HG03520 (cell line): Measurements from ENCODE around the gene RGL3.
"Not testable (repeated sequence)": the region's sequence is repeated elsewhere in the genome, so short reads cannot be mapped to it uniquely, and the experiment has no call there.

Source experiments
- ATAC-seq: cut with Tn5 transposase; IDR thresholded peaks from one replicate; pipeline ENCODE4 v1.9.1; 2021; ENCODE audit warnings: mild to moderate bottlenecking, moderate library complexity; ENCODE audit not compliant: unreplicated experiment

Gene RGL3, protein sequence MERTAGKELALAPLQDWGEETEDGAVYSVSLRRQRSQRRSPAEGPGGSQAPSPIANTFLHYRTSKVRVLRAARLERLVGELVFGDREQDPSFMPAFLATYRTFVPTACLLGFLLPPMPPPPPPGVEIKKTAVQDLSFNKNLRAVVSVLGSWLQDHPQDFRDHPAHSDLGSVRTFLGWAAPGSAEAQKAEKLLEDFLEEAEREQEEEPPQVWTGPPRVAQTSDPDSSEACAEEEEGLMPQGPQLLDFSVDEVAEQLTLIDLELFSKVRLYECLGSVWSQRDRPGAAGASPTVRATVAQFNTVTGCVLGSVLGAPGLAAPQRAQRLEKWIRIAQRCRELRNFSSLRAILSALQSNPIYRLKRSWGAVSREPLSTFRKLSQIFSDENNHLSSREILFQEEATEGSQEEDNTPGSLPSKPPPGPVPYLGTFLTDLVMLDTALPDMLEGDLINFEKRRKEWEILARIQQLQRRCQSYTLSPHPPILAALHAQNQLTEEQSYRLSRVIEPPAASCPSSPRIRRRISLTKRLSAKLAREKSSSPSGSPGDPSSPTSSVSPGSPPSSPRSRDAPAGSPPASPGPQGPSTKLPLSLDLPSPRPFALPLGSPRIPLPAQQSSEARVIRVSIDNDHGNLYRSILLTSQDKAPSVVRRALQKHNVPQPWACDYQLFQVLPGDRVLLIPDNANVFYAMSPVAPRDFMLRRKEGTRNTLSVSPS

DNA sequence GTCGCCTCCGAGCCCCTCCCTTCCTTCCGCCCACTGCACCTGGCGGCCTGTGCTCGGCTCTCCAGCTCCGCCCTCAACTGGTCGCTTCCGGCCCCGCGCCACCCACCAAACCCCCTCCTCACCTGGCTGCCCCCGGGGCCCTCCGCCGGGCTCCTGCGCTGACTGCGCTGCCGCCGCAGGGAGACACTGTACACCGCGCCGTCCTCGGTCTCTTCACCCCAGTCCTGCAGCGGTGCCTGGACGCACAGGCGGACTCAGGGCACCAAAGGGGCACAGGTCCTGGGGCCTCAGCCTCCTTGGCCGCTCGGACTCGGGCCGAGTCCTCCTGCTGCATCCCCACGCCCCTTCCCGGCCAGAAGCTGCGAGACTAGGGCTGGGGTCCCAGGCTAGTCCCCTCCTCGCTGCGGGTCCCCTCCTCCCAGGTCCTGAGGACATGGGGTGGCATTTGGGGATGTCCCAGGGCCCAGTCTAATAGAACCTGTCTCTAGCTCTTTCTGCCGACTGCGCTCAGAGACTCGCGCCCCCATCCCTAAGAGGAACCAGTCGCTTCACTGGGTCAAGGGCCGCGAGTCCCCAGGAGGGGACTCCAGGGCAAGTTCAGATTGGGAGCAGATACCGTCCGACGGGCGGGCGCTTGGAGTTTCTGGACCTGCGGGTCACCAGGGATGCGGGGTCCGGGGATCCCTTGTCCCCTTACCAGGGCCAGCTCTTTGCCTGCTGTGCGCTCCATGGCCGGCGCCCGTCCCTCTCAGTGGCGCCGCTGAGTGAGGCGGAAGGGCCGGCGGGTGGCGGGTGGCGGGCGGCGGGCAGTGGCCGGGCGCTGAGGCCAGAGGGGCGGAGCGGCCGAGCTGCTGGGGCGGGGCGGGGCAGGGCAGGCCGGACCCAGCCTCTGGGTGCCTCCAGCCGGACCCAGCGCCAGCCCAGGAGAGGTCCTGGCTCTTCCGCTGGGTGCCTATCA, at the start of gene RGL3:
Gene RGL3, minus strand, starts transcription at position 766 of the 958 bp plus-strand sequence. Its CDS starts 36 bp downstream, at position 730.
- no peak for ATAC-seq

GRCh38 chr19:11468266-11468845, 49.2 kb upstream of the RGL3 start:
- not testable (repeated sequence) for ATAC-seq

- ATAC-seq: no peak
Measured at GRCh38 chr19:11465600-11465999, 46.5 kb upstream of the RGL3 start.

GRCh38 chr19:11464333-11465265, 45.5 kb upstream of the RGL3 start:
- no peak for ATAC-seq

DNA sequence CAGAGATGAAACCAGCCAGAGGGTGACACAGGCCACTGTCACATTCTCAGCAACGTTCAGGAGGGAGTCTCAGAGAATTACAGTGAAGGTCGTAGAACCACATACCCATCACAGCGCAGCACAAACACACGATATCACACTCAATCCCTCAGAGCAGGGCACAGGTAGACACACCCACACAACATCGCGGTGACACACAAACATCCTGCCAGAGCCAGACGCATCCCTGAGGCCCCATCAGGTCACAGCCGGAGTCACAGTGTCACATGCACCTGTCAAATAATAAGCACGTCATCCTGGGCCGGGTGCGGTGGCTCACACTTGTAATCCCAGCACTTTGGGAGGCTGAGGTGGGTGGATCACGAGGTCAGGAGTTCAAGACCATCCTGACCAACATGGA, 44.3 kb upstream of the RGL3 start:
- ATAC-seq: no peak

GRCh38 chr19:11461453-11461852, 42.3 kb upstream of the RGL3 start:
- no peak for ATAC-seq

GRCh38 chr19:11460207-11460606, 41.1 kb upstream of the RGL3 start:
- ATAC-seq: no peak

GRCh38 chr19:11458912-11459311, 39.8 kb upstream of the RGL3 start:
- not testable (repeated sequence) for ATAC-seq

DNA sequence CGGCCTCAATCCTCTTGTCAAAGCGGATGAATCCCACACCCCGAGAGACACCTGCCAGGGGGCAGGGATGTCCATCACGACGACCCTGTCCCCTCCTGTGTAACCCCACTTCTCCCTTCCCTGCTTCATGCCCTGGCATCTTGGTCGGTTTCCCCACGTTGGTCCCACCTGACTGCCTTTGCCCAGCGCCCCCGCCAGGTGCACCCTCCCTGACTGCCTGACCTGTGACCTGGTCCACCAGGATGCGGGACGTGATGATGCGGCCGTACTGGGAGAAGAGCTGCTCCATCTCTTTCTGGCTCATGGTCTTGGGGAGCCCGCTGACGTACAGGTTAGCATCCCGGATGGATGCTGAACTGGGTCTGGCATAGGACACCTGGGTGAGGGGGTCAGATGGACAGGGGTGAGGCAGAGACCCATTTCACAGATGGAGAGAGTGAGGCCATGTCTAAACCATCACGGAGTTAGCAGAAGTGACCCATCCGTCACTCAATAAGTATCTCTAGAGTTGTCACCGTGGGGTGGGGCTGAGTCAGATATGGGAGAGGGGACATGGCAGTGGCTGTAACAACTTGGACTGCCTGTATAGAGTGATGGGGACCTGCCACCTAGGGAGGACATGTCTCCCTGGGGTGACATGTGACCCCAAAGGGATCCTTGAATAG, 39.3 kb upstream of the RGL3 start:
- ATAC-seq: no peak

DNA sequence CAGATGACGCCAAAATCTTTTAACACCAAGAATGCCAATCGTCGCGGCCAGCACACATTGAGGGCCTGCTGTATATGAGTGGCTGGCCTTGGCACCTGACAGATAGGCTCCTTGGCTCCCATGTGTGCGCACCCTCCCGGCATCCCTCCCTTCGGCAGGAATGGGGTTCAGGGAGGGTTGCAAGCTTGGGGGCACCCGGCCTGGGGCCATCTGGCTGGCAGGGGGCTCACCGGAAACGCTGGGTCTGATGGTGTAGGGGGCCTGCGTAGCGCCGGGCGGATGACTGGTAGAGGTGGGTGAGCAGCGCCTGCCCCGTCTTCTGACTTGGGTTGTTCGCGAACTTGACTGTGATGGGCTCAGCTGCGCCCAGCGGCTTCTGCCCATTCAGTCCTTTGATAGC, 38.7 kb upstream of the RGL3 start:
- no peak for ATAC-seq

GRCh38 chr19:11457115-11457514, 38.0 kb upstream of the RGL3 start:
- ATAC-seq: no peak

- ATAC-seq: no peak
Measured at GRCh38 chr19:11456659-11457058, 37.5 kb upstream of the RGL3 start.

- ATAC-seq: not testable (repeated sequence)
Measured at GRCh38 chr19:11455233-11455554, 36.1 kb upstream of the RGL3 start.

GRCh38 chr19:11453468-11454341, 34.6 kb upstream of the RGL3 start:
- ATAC-seq: no peak

- ATAC-seq: no peak
Measured at GRCh38 chr19:11452620-11453310, 33.7 kb upstream of the RGL3 start.

- ATAC-seq: no peak
Measured at GRCh38 chr19:11451871-11452619, 32.9 kb upstream of the RGL3 start.

- no peak for ATAC-seq
Measured at GRCh38 chr19:11451327-11451870, 32.3 kb upstream of the RGL3 start.
